BLaER1 treated with 17β-estradiol and CSF1 and Interleukin-3, amounts not matched to agents 10 nM and 100 nM (cell line): ENCODE measurements around the gene TBKBP1.

Source experiments
- H3K27ac ChIP-seq, 11 experiments: shearing (Covaris generic); formaldehyde crosslinking; 2 replicates each; pipeline ENCODE4 v1.8.1; 2022
- H3K27me3 ChIP-seq, 11 experiments: shearing (Covaris generic); formaldehyde crosslinking; 2 replicates each; pipeline ENCODE4 v1.8.1; 2022
- H3K36me3 ChIP-seq, 11 experiments: shearing (Covaris generic); formaldehyde crosslinking; 2 replicates each; pipeline ENCODE4 v1.8.1; 2022
- H3K4me1 ChIP-seq, 10 experiments: shearing (Covaris generic); formaldehyde crosslinking; 2 replicates each; pipeline ENCODE4 v1.8.1; 2022
- H3K4me2 ChIP-seq, 11 experiments: shearing (Covaris generic); formaldehyde crosslinking; 2 replicates each; pipeline ENCODE4 v1.8.1; 2022
- H3K4me3 ChIP-seq, 10 experiments: shearing (Covaris generic); formaldehyde crosslinking; 2 replicates each; pipeline ENCODE4 v1.8.1; 2022
- H3K9ac ChIP-seq, 11 experiments: shearing (Covaris generic); formaldehyde crosslinking; 2 replicates each; pipeline ENCODE4 v1.8.1; 2022
- H3K9me3 ChIP-seq, 11 experiments: shearing (Covaris generic); formaldehyde crosslinking; replicated peaks in 1 of 11; 2 replicates each; pipeline ENCODE4 v1.8.1; 2022
- H4K20me1 ChIP-seq, 11 experiments: shearing (Covaris generic); formaldehyde crosslinking; 2 replicates each; pipeline ENCODE4 v1.8.1; 2022
- Cebpa-rat ChIP-seq, 11 experiments: shearing (Covaris generic); IDR thresholded peaks; 2 replicates each; pipeline ENCODE4 v1.8.1; 2022

The TBKBP1 gene

GRCh38 chr17:47717261-47717697 is 23.3 kb downstream of the TBKBP1 start:
- Histone ChIP-seq H4K20me1 (peaks cover 0 to 98% (median 0%) of the 10 kb centered on the region in 11 experiments; a peak in 6 of 22 replicates), H3K4me2 (peak overlapping the region; percentile 13 to 92 (median 86); a peak in 19 of 22 replicates), H3K36me3 (no peaks in the 10 kb centered on the region), H3K27ac (peak overlapping the region in 1 of 11 experiments; percentile 44; a peak in 1 of 22 replicates), H3K9me3 (no peaks in the 10 kb centered on the region), H3K27me3 (peaks cover 0 to 70% (median 0%) of the 10 kb centered on the region in 11 experiments; a peak in 7 of 22 replicates), H3K9ac (no peak overlapping the region), H3K4me3 (no peak overlapping the region), H3K4me1 (peaks cover 74 to 100% (median 100%) of the 10 kb centered on the region in 10 experiments)
- TF ChIP-seq Cebpa-rat (IDR thresholded peaks at IDR 0.05): no peak

- H4K20me1 ChIP-seq: peaks cover 0 to 90% (median 0%) of the 10 kb centered on the region in 11 experiments; a peak in 6 of 22 replicates
- no peaks in the 10 kb centered on the region for H3K36me3 ChIP-seq
- H3K27me3 ChIP-seq: peaks cover 0 to 67% (median 0%) of the 10 kb centered on the region in 11 experiments; a peak in 7 of 22 replicates
- no peak for TF ChIP-seq Cebpa-rat (IDR thresholded peaks at IDR 0.05)
- peak overlapping the region in 3 of 11 experiments; percentile 1 to 44 (median 5); a peak in 1 of 22 replicates for H3K27ac ChIP-seq
- H3K4me1 ChIP-seq: peaks cover 66 to 96% (median 93%) of the 10 kb centered on the region in 10 experiments
- peak overlapping the region; percentile 70 to 92 (median 86) for H3K4me2 ChIP-seq
- H3K9me3 ChIP-seq: no peaks in the 10 kb centered on the region
- no peak overlapping the region for H3K9ac ChIP-seq
- no peak overlapping the region for H3K4me3 ChIP-seq
Observed at GRCh38 chr17:47717979-47718621, 24.1 kb downstream of the TBKBP1 start.

DNA sequence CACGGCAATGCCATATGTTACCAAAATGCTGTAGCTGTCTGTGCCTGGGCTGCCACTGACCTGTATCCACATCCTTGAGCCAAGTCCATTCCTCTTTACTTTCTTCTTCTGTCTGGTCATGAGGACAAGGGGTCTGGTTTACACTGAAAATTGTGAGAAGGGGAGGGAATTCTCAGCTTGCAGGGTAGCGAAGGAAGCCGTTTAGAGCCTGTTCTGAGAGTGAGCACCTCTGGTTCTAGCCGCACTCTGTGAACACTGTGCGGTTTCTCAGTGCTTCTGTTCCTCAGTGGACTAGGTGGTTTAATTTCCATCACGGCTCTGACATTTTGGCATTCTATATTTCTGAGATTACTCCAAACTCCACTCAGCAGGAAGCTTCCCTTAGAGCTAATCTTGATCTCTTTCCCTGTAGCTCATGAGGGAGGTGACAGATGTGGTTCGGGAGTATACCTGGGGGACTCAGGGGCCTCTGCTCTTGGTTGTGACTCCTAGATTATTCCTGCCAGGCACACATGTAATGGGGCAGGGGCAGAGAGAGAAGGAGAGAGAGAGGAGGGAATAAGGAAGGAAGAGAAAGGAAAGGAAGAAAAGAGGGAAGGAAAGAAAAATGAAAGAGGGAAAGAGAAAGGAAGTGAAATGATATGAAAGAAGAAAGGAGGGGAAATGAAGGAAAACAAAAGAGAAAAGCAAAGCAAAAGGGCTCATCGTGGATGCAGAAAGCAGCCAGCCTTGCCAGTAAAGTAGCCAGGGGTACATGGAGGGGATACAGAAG is 24.9 kb downstream of the TBKBP1 start:
- Histone ChIP-seq H3K27me3 (peaks cover 0 to 60% (median 0%) of the 10 kb centered on the region in 11 experiments; a peak in 7 of 22 replicates), H4K20me1 (peaks cover 0 to 83% (median 0%) of the 10 kb centered on the region in 11 experiments; a peak in 6 of 22 replicates), H3K4me1 (peaks cover 61 to 88% (median 86%) of the 10 kb centered on the region in 10 experiments), H3K27ac (peak overlapping the region in 6 of 11 experiments; percentile 1 to 50 (median 41); a peak in 6 of 22 replicates), H3K4me3 (0 out of 20 replicates have a peak overlapping the region, but pooled peaks of 1 of the 10 experiments have one; percentile 12), H3K9me3 (no peaks in the 10 kb centered on the region), H3K4me2 (peak overlapping the region; percentile 70 to 92 (median 86)), H3K9ac (peak overlapping the region in 6 of 11 experiments; percentile 1 to 40 (median 13); a peak in 5 of 22 replicates), H3K36me3 (no peaks in the 10 kb centered on the region)
- no peak for TF ChIP-seq Cebpa-rat (IDR thresholded peaks at IDR 0.05)

GRCh38 chr17:47719411-47720152 is 25.6 kb downstream of the TBKBP1 start:
- Histone ChIP-seq H3K4me3 (0 out of 20 replicates have a peak overlapping the region, but pooled peaks of 1 of the 10 experiments have one; percentile 12), H3K9me3 (no peaks in the 10 kb centered on the region), H3K9ac (peak overlapping the region in 6 of 11 experiments; percentile 1 to 40 (median 13); a peak in 6 of 22 replicates), H3K4me2 (peak overlapping the region; percentile 70 to 92 (median 86)), H4K20me1 (peaks cover 0 to 76% (median 0%) of the 10 kb centered on the region in 11 experiments; a peak in 6 of 22 replicates), H3K27ac (peak overlapping the region in 8 of 11 experiments; percentile 20 to 50 (median 43); a peak in 9 of 22 replicates), H3K4me1 (peaks cover 61 to 81% (median 78%) of the 10 kb centered on the region in 10 experiments), H3K27me3 (peaks cover 0 to 53% (median 0%) of the 10 kb centered on the region in 11 experiments; a peak in 6 of 22 replicates), H3K36me3 (no peaks in the 10 kb centered on the region)
- TF ChIP-seq Cebpa-rat (IDR thresholded peaks at IDR 0.05): no peak

- peaks cover 0 to 69% (median 0%) of the 10 kb centered on the region in 11 experiments; a peak in 6 of 22 replicates for H4K20me1 ChIP-seq
- no peak overlapping the region for H3K4me3 ChIP-seq
- no peaks in the 10 kb centered on the region for H3K9me3 ChIP-seq
- no peak for TF ChIP-seq Cebpa-rat (IDR thresholded peaks at IDR 0.05)
- H3K4me1 ChIP-seq: peaks cover 61 to 77% (median 73%) of the 10 kb centered on the region in 10 experiments
- peak overlapping the region; percentile 70 to 92 (median 86) for H3K4me2 ChIP-seq
- H3K27ac ChIP-seq: peak overlapping the region in 5 of 11 experiments; percentile 38 to 50 (median 44); a peak in 5 of 22 replicates
- H3K9ac ChIP-seq: no peak overlapping the region
- H3K36me3 ChIP-seq: no peaks in the 10 kb centered on the region
- peaks cover 0 to 47% (median 0%) of the 10 kb centered on the region in 11 experiments; a peak in 6 of 22 replicates for H3K27me3 ChIP-seq
Observed at GRCh38 chr17:47720196-47720595, 26.2 kb downstream of the TBKBP1 start.

DNA sequence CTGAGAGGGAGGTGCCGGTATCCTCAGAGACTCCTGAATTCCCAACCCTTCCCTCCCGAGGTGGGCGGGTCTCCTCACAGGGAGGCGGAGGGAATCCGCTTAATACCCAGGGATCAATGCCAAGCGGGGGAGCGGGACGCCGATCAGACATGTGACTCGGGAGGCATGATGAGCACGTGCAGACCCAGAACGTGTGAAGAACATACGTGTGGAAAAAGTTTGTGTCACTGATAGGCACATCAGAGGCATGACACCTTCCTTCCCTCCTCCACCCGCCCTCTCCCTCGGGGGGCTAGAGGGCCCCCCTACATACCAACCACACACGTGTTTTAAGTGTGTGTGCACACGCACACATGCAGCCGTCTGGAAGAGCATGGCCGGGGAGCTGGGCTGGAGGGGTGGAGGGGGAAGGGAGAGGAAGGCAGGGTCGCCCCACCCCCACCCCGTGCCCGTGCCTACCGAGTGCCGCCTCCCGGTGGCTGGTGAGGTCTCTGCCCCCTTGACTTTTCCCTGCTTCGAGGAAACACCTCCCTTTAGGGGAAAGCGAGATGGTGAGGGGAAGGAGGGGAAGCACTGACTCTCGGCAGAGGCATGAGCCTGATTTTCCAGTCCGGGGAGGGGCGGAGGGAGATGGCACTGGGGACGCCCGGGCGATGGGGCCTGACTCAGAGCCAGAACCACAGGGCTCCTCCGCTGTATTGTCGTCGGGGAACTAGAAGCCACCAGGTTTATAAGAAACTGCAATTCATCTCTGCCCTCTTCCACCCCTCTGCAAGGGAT is 27.0 kb downstream of the TBKBP1 start:
- Histone ChIP-seq H3K27me3 (peaks cover 0 to 40% (median 0%) of the 10 kb centered on the region in 11 experiments; a peak in 6 of 22 replicates), H3K9me3 (no peaks in the 10 kb centered on the region), H3K9ac (peak overlapping the region in 6 of 11 experiments; percentile 1 to 49 (median 10); a peak in 3 of 22 replicates), H3K4me2 (peak overlapping the region; percentile 70 to 92 (median 86)), H3K27ac (peak overlapping the region in 1 of 11 experiments; percentile 17; a peak in 2 of 22 replicates), H3K4me3 (peak overlapping the region in 2 of 10 experiments; percentile 7 to 13; a peak in 1 of 20 replicates), H3K36me3 (no peaks in the 10 kb centered on the region), H4K20me1 (peaks cover 0 to 62% (median 0%) of the 10 kb centered on the region in 11 experiments; a peak in 6 of 22 replicates), H3K4me1 (peaks cover 57 to 77% (median 71%) of the 10 kb centered on the region in 10 experiments)
- no peak for TF ChIP-seq Cebpa-rat (IDR thresholded peaks at IDR 0.05)

- Histone ChIP-seq H3K9me3 (no peaks in the 10 kb centered on the region), H3K9ac (peak overlapping the region in 7 of 11 experiments; percentile 1 to 49 (median 8); a peak in 6 of 22 replicates), H3K27me3 (peaks cover 0 to 40% (median 0%) of the 10 kb centered on the region in 11 experiments; a peak in 6 of 22 replicates), H3K27ac (0 out of 22 replicates have a peak overlapping the region, but pooled peaks of 1 of the 11 experiments have one; percentile 17), H3K4me3 (peak overlapping the region in 1 of 10 experiments; percentile 13; a peak in 1 of 20 replicates), H3K4me2 (peak overlapping the region; percentile 70 to 92 (median 86)), H3K36me3 (no peaks in the 10 kb centered on the region), H3K4me1 (peaks cover 54 to 76% (median 66%) of the 10 kb centered on the region in 10 experiments), H4K20me1 (peaks cover 0 to 56% (median 0%) of the 10 kb centered on the region in 11 experiments; a peak in 6 of 22 replicates)
- no peak for TF ChIP-seq Cebpa-rat (IDR thresholded peaks at IDR 0.05)
Observed at GRCh38 chr17:47721725-47722124, 27.8 kb downstream of the TBKBP1 start.
